HG03060 (cell line): ENCODE measurements around the gene SRRM5.
"Not testable (repeated sequence)": the region's sequence is repeated elsewhere in the genome, so short reads cannot be mapped to it uniquely, and the experiment has no call there.

Experiments
- ATAC-seq: cut with Tn5 transposase; IDR thresholded peaks from one replicate; pipeline ENCODE4 v1.9.1; 2021; ENCODE audit warnings: low read depth, moderate number of reproducible peaks; ENCODE audit not compliant: unreplicated experiment

The SRRM5 gene

DNA sequence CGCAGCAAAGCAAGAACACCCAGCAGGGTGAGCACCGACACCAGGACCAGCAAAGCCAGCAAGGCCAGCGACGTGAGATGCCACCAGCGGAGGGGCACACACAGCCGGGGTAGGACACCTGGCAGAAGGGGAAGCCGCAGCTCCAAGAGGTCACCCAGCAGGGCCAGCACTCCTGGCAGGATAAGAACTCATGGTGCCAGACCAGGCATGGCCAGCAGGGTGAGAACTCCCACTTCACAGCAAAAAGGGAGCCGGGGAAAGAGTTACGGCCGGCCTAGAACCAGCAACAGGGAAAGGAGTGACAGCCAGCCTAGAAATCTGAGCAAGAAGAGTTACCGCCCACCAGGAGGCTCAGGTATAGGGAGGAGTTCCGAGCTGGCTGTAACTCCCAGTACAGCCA is 486 bp downstream of the SRRM5 start:
- no peak for ATAC-seq

GRCh38 chr19:43616306-43616705 is 4.4 kb downstream of the SRRM5 start:
- ATAC-seq = no peak

DNA sequence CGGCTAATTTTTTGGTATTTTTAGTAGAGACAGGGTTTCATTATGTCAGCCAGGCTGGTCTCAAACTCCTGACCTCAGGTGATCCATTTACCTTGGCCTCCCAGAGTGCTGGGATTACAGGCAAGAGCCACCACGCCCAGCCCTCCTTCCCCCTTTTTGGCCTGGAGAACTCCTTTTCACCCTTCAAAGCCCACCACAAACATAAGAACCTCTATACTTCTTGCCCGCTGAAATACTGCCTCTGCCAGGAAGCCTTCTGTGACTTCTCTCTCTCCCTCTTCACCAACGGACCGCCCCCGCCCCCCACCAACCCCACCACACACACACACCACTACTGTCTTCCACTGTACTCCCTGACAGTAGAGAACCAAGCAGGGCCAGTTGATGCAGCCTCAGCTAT is 5.1 kb downstream of the SRRM5 start:
- no peak for ATAC-seq

GRCh38 chr19:43618921-43619261 is 7.0 kb downstream of the SRRM5 start:
- ATAC-seq = no peak

- peak; percentile 40 for ATAC-seq
Observed at GRCh38 chr19:43619262-43620060, 7.6 kb downstream of the SRRM5 start, which contains the start of gene ZNF428. Gene ZNF428, minus strand, starts transcription at chr19:43619629. Its CDS starts 5,325 bp downstream, at chr19:43614304.

DNA sequence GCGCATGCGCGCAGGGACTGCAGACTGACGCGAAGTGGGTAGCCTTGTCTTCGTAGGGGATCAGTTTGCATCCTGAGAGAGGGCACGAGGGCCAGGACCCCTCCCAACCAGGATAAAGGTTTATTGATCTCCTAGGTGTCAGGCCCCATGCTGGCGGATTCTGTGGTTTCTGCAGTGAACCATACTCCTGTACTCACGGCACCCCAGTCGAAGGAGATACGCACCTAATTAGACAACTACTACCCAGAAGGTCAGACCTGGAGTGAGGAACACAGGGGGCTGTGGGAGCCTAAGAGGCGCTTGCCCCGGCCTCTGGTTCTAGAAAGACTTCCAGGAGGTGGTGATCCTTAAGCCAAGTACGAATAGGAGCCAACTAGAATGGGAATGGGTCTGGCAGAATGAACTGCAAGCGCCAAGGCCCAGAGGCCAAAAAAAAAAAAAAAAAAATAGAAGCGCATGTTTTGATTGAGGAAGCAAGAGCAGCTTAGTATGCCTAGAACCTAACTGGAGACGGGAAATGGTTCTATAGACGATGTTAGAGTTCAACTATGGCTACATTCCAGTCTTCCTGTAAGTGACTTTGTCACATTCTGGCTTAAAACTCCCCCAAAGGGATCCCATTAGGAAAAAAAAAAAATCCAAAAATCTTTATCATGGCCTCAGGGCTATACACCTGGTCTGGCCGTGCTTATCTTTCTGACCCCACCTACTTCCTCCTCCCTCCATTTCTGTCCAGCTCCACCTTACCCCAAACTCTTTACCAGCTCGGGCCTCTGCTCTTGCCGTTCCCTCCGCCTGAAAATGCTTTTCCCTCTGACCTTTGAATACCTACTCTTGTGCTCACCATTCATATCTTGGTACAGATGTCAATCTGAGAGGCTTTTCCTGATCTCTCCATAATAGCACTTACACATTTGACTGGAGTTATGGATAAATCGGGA is 8.4 kb downstream of the SRRM5 start:
- ATAC-seq = no peak

GRCh38 chr19:43622070-43622469 is 10.2 kb downstream of the SRRM5 start:
- ATAC-seq = no peak

DNA sequence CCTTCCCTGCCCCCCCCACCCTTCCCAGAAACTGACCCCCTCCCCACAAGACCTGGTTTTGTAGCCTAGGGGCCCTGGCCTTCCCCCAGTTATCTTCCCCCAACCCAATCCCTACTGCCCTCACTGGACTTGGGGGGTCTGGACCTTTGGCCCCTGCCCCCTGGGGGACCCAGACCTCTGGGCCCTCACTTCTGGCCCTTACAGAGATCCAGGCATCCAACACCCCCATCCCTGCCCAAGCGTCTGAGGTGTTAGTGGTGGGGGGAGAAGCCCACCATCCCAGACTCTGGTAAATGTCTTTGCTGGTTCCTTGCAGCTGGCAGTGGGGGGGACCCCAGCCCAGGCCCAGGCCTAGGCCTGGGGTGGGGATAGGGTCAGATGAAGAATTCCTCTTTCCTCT is 11.1 kb downstream of the SRRM5 start:
- no peak for ATAC-seq

- no peak for ATAC-seq
Observed at GRCh38 chr19:43623889-43624670, 12.2 kb downstream of the SRRM5 start.

DNA sequence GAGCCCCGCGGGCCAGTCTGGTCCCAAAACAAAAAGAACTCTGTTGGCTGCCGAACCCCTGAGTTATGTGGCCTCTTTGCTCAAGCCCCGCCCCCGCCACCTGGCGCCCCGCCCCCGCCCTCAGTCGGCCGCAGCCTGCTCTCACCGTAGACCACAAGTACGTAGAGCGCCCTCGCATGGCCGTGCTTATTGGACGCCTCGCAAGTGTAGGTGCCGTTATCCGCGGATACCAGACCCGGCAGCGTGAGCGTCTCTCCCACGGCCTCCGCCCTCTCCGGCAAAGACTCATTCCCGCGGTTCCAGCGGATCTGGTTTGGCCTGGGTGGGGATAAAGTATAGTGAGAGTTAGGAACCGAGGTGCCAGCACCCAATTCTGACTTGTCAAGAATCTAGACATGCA is 13.0 kb downstream of the SRRM5 start:
- ATAC-seq = no peak

DNA sequence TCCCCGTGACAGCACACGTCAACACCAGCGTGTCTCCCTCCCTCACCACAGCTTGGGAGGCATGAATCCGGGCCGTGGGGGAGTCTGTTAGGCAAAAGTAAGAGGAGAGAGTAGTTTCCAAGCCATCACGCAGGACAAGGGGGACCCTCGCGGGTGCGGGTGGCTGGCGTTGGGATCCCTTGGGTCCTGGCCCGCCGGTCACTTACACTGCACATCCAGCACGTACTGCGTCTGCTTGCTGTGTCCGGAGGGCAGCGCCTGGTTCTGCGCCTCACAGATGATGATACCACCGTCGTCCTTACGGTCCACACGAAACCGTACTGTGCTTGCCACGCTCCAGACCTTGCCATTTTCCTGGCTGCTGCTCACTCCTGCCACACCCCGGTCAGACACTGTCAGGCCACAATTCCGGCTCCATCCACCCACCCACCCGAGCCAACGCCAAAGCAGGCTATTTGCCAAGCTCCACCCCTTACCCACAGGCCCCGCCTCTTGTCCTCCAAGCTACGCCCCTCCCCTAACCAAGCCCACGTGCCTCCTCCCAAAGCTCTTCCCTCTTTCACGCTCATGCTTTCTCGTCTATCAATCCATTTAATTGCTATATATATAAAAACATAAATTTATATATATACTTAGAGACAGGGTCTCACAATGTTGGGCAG is 14.2 kb downstream of the SRRM5 start:
- ATAC-seq = no peak

- no peak for ATAC-seq
Observed at GRCh38 chr19:43626838-43627237, 14.9 kb downstream of the SRRM5 start.

DNA sequence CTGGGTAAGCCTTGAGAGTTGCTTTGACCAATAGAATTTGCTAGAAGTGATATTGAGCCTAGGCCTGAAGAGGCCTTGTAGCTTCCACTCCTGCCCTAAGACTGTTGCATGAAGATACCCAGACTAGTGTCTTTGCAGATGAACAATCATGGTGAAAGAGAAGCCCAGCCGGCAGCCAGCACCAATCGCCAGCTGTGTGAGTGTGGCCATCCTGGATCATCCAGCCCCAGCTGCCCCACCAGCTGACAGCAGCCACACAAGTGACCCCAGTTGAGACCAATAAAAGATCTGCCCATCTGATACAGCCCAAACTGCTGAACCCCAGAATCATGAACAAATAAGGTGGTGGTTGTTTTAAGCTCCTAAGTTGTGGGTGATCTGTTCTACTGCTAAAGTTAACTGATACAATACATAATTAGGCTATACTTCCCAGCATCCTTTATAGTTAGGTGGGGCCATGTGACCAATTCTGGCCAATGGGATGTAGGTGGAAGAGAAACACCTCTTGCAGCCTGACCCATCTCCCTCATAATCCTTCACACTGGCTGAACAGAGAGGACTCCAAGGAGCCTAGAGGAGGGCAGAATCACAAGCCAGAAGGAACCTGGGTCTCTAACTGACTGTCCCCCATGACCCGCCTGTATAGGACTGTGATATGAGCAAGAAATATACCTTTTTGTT is 16.9 kb downstream of the SRRM5 start:
- no peak for ATAC-seq

DNA sequence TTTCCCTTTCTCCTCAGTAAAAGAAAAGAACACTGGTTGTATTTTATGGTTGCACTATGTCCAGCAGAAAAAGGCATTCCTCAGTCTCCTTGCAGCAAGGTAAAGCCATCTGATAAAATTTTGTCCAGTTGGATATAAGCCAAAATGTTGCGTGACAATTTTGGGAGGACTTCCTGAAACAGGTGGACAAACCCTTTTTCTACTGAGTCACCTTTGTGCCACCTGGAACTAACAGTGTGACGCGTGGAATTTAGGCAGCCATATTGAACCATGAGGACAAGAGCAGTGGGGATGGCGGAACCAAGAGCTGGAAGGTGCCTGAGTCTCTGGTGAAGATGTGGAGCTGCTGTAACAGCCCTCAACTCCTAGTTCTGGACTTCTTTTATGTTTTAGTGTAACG is 19.6 kb downstream of the SRRM5 start:
- ATAC-seq = no peak

DNA sequence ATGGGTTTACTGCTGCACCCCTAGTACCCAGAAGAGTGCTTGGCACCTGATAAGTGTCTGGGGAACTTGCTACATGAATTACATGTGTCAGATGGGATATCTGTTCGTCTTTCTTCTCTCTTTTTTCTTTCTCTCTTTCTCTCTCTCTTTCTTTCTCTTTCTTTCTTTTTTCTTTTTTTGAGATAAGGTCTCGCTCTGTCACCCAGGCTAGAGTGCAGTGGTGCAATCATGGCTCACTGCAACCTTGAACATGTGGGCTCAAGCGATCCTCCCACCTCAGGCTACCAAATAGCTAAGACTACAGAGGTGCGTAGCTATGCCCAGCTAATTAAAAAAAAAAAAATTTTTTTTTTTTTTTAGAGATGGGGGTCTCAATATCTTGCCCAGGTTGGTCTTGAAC is 21.6 kb downstream of the SRRM5 start:
- no peak for ATAC-seq

GRCh38 chr19:43634068-43634467 is 22.2 kb downstream of the SRRM5 start:
- no peak for ATAC-seq

DNA sequence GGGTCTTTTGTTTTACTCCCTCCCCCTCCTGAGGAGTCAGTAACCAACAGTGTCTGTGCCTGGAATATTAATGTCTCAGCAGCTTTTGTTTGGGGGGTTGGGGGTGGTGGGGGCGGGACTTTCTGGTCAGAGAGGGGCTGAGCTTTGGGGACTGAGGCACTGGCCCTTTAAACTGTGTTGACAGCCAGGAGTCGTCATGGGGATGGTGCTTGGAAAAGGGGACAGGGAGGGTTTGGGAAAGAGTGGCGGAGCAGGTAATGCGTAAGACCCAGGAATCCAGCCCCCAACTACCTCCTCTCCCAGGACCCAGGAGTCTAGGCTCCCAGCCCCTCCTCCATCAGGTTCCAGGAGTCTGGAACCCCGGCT is 22.6 kb downstream of the SRRM5 start:
- ATAC-seq = no peak

DNA sequence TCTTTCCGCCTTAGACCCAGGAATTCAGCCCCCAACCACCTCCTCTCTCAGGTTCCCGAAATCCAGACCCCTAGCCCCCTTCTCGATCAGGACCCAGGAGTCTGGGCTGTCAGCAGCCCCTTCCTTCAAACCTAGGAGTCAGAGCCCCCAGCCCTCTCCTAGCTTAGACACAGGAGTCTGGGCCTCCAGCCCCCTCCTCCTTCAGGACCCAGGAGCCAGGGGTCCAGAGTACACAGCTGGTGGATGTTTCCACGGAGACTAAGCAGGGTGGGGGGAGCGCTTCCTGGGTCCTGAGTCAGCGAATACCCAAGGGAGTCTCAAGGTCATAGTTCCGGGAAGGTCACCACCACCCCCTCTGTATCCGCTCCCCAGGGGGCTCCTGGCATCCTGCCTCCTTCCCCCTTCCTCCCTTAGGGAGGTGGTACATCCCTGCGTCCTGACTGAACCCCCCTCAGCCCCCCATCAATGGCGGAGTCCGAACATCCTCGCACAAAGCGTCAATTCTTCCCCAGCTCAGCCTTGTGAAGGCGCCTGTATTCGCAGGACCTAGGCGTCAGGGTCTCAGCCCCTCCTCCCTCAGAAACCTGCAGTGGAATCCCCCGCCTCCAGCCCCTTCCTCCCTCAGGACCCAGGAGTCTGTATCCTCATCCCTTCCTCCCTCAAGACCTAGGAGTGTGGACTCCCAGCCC is 23.1 kb downstream of the SRRM5 start:
- ATAC-seq = no peak

- ATAC-seq = not testable (repeated sequence)
Observed at GRCh38 chr19:43635561-43635940, 23.7 kb downstream of the SRRM5 start.
